Spleen (tissue), 11 donors: ENCODE data around the gene NAT10. TPM values are rescaled to one million over a fixed set of nuclear protein-coding genes. Genes with fewer than 3 reads are reported as not detected.

Source experiments
- DNase-seq: peaks from one replicate; pipeline ENCODE4 v3.0.0-alpha.2; 2020
- H3K27ac ChIP-seq, 8 donors: fragments of 200-600 bp; sonication (generic) in 7 of 8; 1 replicate in 4 of 8; 2 replicates in 4 of 8; pipeline versions ENCODE4 v1.5.0 to v1.8.0; 2016 to 2021; ENCODE audit warnings: inconsistent platforms in 4 of 8, mild to moderate bottlenecking in 4 of 8, moderate library complexity in 1 of 8
- H3K27me3 ChIP-seq, 7 donors: fragments of 200-600 bp; sonication (generic) in 6 of 7; replicated peaks in 1 of 7; 1 replicate in 4 of 7; 2 replicates in 3 of 7; pipeline versions ENCODE4 v1.5.0 to v1.8.0; 2016 to 2021; ENCODE audit warnings: inconsistent platforms in 3 of 7, mild to moderate bottlenecking in 1 of 7
- H3K36me3 ChIP-seq, 6 donors: fragments of 200-600 bp; sonication (generic) in 5 of 6; 1 replicate in 4 of 6; 2 replicates in 2 of 6; pipeline versions ENCODE4 v1.5.0 to v1.8.0; 2016 to 2021; ENCODE audit warnings: inconsistent platforms in 2 of 6
- H3K4me1 ChIP-seq, 6 donors: fragments of 200-600 bp; sonication (generic) in 5 of 6; 1 replicate in 3 of 6; 2 replicates in 3 of 6; pipeline versions ENCODE4 v1.5.0 to v1.8.0; 2016 to 2021; ENCODE audit warnings: inconsistent platforms in 3 of 6
- H3K4me3 ChIP-seq, 8 donors: fragments of 200-600 bp; sonication (generic) in 7 of 8; 1 replicate in 4 of 8; 2 replicates in 4 of 8; pipeline versions ENCODE4 v1.5.0 to v1.8.0; 2016 to 2021; ENCODE audit warnings: inconsistent platforms in 4 of 8, mild to moderate bottlenecking in 4 of 8, moderate library complexity in 2 of 8
- H3K9me3 ChIP-seq, 8 donors: fragments of 200-600 bp; sonication (generic) in 7 of 8; 1 replicate in 4 of 8; 2 replicates in 4 of 8; pipeline versions ENCODE4 v1.5.0 to v1.8.0; 2016 to 2021; ENCODE audit warnings: inconsistent platforms in 4 of 8
- CTCF ChIP-seq, 11 experiments: fragments of 200-600 bp in 7 of 11; fragments of 450-650 bp in 4 of 11; sonication (generic) in 4 of 11; IDR thresholded peaks in 8 of 11; conservative IDR thresholded peaks in 3 of 11; 1 replicate in 7 of 11; 2 replicates in 4 of 11; pipeline versions ENCODE4 v1.4.0 to v1.8.0; 2016 to 2021; ENCODE audit warnings: antibody characterized with exemption in 11 of 11, inconsistent platforms in 4 of 11, mild to moderate bottlenecking in 1 of 11
- POLR2A ChIP-seq, 3 donors: fragments of 450-650 bp; IDR thresholded peaks; one replicate each; pipeline ENCODE4 v1.5.1; 2017; ENCODE audit warnings: antibody characterized with exemption in 3 of 3, mild to moderate bottlenecking in 1 of 3
- POLR2AphosphoS5 ChIP-seq, 3 donors: sonication (generic); formaldehyde crosslinking; IDR thresholded peaks; one replicate each; pipeline ENCODE4 v1.5.1; 2017; ENCODE audit warnings: antibody characterized with exemption in 3 of 3
- WGBS, 5 donors: extraction: QIAGEN DNeasy Blood & Tissue Kit in 3 of 5; methylation state at CpG; one replicate each; pipeline versions ENCODE4 v1.1.5 to v1.1.7; 2013 to 2018; 5-methylcytosine and 5-hydroxymethylcytosine counted together
- intact Hi-C: fragments of 100-400 bp; cut with DNase I; formaldehyde crosslinking; loops from one replicate; pipeline ENCODE4 v1.15.0; 2023; ENCODE audit warnings: low total_unique reads
- polyA plus RNA-seq, 3 donors: library from polyadenylated mRNA; stranded (reverse); fragments of 200-250 nt; gene quantifications; one replicate each; pipeline ENCODE4 v1.2.1, GENCODE V29; 2013
- small RNA-seq, 4 donors: library from RNA; depleted of rRNA; stranded (forward); fragments of <200 nt; gene quantifications; one replicate each; pipeline ENCODE3, GENCODE V24; 2016
- total RNA-seq, 7 donors: library from RNA; depleted of rRNA in 3 of 7; stranded (reverse); fragments of >200 nt in 3 of 7; fragmentation: NEBNext Ultra II Directional in 4 of 7; extraction: Animal tissue kit (Norgen Biotek cat#: 25700) in 4 of 7; gene quantifications; one replicate each; pipeline versions ENCODE4 v1.1.0 to v1.2.1, GENCODE V29; 2016 to 2021
- donor health status: healthy with polysubstance abuse.
- donor health status: DM: no; HTN: no; CAD: no; lungs with moderate emphysema.
- donor health status: DM: no; HTN: no; CAD: no.
- donor health status: Bipolar disorder and iron deficiency.
- donor health status: healthy.
- donor health status: DM: no; HTN: no; CAD: no.
- donor health status: DM: yes; HTN: yes; CAD: no.

NAT10 gene
- total and polyA plus RNA-seq, 10 donors, result 27.6 to 64.5 (median 38.3) TPM

- Histone ChIP-seq H3K36me3 (no peaks in the 10 kb centered on the region), H3K27me3 (no peaks in the 10 kb centered on the region), H3K4me3 (no peak overlapping the region), H3K27ac (no peak overlapping the region), H3K4me1 (no peaks in the 10 kb centered on the region), H3K9me3 (no peaks in the 10 kb centered on the region)
- intact Hi-C loops, result no loop called here
- DNase-seq, result no peak
- WGBS, 5 donors, result 86 to 96% (median 90%) methylated on average over 12 to 13 of the region's 13 CpGs
- TF ChIP-seq POLR2A (IDR thresholded peaks at IDR 0.05), result no peak
- TF ChIP-seq CTCF (IDR thresholded peaks at IDR 0.05 in 8 of 11, conservative IDR thresholded peaks at IDR 0.05 in 3 of 11), result no peak
- TF ChIP-seq POLR2AphosphoS5 (IDR thresholded peaks at IDR 0.05), result no peak
These were observed 89.3 kb downstream of the NAT10 start for GRCh38 chr11:34194576-34195335.

Small RNAs within 50 kb of the gene (small RNA-seq; reads per million reads assigned to genes)
- gene RF00019, result 0 reads per million in 4 donors

Other genes with a start within 250 kb of the NAT10 start
- gene LMO2, start 213.6 kb upstream of the NAT10 start, total RNA-seq, result 10 to 100 TPM; 46.6 to 79.4 (median 63.5) TPM
- gene LMO2, start 213.6 kb upstream of the NAT10 start, polyA plus RNA-seq, result 10 to 100 TPM; 36.0 to 66.6 (median 48.9) TPM
- 100 to 1,000 TPM; 151 to 188 (median 159) TPM for gene CAPRIN1, start 53.9 kb upstream of the NAT10 start, total RNA-seq
- 10 to 100 TPM; 44.9 to 67.0 (median 65.4) TPM for gene CAPRIN1, start 53.9 kb upstream of the NAT10 start, polyA plus RNA-seq